ENCODE data around the gene CLK2.

The CLK2 gene

GRCh38 chr1:155263067-155263466, 10.2 kb downstream of the CLK2 start:
- H3K27ac ChIP-seq = peak overlapping the region; percentile 82

GRCh38 chr1:155261852-155262673, 11.2 kb downstream of the CLK2 start, which contains the start of gene SCAMP3:
TSS of gene SCAMP3 (minus strand) at chr1:155262360. CDS start at chr1:155262151, 209 bp downstream.
- TF ChIP-seq CTCF (conservative IDR thresholded peaks at IDR 0.05) (no peak), ZFX (IDR thresholded peaks at IDR 0.05) (peak; percentile 49; the same call in 1 of the 2 replicates)
- peak within 1 kb of the TSS; percentile 82 for H3K27ac ChIP-seq

More at GRCh38 chr1:155263067-155263466, 10.2 kb downstream of the CLK2 start:
- TF ChIP-seq CTCF (conservative IDR thresholded peaks at IDR 0.05) (no peak), ZFX (IDR thresholded peaks at IDR 0.05) (no peak)

GRCh38 chr1:155261493-155261851, 11.8 kb downstream of the CLK2 start:
- TF ChIP-seq CTCF (conservative IDR thresholded peaks at IDR 0.05) = no peak; the same call in 1 of the 2 replicates
- TF ChIP-seq ZFX (IDR thresholded peaks at IDR 0.05) = no peak
- H3K27ac ChIP-seq = peak overlapping the region; percentile 82

- TF ChIP-seq ZFX (IDR thresholded peaks at IDR 0.05) (no peak), CTCF (conservative IDR thresholded peaks at IDR 0.05) (no peak)
- H3K27ac ChIP-seq = no peak overlapping the region
Observed at GRCh38 chr1:155260276-155260675, 13.0 kb downstream of the CLK2 start.

- TF ChIP-seq CTCF (conservative IDR thresholded peaks at IDR 0.05) (no peak), ZFX (IDR thresholded peaks at IDR 0.05) (no peak)
- no peak overlapping the region; the same call in 1 of the 2 replicates for H3K27ac ChIP-seq
Observed at GRCh38 chr1:155256058-155256852, 17.0 kb downstream of the CLK2 start.

GRCh38 chr1:155255243-155256007, 17.9 kb downstream of the CLK2 start, which contains the start of gene ENTREP3:
TSS of gene ENTREP3 (minus strand) at chr1:155255483. CDS start at chr1:155254877, 606 bp downstream.
- peak within 1 kb of the TSS; percentile 81 for H3K27ac ChIP-seq
- TF ChIP-seq CTCF (conservative IDR thresholded peaks at IDR 0.05) = no peak; the same call in 1 of the 2 replicates
- TF ChIP-seq ZFX (IDR thresholded peaks at IDR 0.05) = 0 out of 2 replicates have a peak, but pooled peaks have one; percentile 32

All from C4-2B (cell line).